D341Med (cell line): ENCODE data around the gene BSDC1.
A peak's percentile ranks its signal among the peaks of the same experiment; 100 is the strongest.
"Not testable (repeated sequence)": the region's sequence is repeated elsewhere in the genome, so short reads cannot be mapped to it uniquely, and the experiment has no call there.

Experiments
- DNase-seq: peaks from one replicate; pipeline ENCODE4 v3.0.0; 2012; ENCODE audit warnings: low spot score

The BSDC1 gene

GRCh38 chr1:32357614-32358013 is 36.6 kb downstream of the BSDC1 start:
- no peak for DNase-seq

- no peak for DNase-seq
Observed at GRCh38 chr1:32356478-32356877, 37.8 kb downstream of the BSDC1 start.

GRCh38 chr1:32355778-32356177 is 38.5 kb downstream of the BSDC1 start:
- not testable (repeated sequence) for DNase-seq

DNA sequence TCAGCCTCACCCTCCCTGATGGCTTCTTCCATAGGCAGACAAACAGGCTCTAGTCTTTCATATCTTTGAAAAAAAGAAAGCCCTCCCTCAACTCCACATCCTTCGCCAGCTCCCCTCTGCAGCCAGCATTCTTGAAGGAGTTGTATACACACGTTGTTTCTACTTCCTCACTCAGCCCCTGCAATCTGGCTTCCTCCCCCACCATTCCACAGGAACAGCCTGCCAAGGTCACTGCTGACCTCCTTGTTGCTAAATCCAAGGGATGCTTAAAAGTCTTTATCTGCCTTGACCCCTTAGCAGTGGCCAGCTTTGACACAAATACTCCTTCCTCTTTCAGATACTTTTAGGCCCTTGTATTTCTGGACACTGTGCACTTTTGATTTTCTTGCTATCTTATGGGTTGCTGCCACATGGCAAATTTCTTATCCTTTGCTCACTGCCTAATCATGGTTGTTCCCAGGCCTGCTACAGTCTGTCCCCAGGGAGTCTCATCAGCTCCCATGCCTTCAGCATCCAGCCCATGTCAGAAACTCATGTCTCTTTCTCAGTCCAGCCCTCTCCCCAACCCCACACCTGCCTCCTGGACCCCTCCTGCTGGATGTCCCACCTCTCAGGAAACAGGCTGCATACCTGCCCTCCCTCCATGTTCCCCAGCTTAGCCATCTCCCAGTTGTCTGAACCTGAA is 40.2 kb downstream of the BSDC1 start:
- no peak for DNase-seq

DNA sequence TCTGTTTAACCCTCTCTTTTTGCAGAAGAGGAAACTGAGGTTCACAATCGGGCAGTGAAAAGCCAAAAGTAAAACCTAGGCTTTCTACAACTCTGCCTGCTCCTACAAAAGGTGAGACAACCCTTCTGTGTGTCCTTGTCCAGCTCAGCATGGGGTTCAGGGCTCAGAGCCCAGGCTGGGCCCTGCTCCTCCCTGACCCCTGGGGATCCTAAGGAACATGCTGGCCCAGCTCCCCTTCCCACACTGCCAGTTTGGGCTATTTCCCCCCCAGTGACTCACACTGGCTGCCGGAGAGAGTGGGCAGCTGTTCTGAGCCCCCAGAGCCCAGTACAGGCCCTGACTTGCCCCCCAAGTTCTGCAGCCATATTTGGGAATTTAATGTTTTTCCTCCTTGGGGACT is 40.8 kb downstream of the BSDC1 start:
- no peak for DNase-seq

DNA sequence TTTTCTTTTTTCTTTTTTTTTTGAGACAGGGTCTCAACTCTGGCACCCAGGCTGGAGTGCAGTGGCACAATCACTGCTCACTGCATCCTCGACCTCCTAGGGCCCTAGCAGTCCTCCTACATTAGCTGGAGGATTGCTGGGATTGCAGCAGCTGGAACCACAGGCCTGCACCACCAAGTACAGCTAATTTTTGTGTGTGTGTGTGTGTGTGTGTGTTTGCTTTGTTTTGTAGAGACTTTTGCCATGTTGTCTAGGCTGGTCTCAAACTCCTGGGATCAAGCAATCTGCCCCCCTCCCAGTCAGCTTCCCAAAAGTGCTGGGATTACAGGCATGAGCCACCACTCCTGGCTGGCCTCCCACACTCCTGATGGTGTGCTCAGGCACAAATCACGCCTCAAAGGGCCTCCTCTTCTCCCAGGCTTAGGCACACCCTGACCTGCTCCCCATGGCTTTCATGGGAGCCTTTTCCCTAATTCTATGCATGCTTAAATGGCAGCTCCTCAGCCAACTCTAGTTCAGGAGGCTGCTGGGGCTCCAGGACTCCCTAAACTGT is 41.3 kb downstream of the BSDC1 start:
- no peak for DNase-seq

- no peak for DNase-seq
Observed at GRCh38 chr1:32352239-32352745, 41.9 kb downstream of the BSDC1 start.

DNA sequence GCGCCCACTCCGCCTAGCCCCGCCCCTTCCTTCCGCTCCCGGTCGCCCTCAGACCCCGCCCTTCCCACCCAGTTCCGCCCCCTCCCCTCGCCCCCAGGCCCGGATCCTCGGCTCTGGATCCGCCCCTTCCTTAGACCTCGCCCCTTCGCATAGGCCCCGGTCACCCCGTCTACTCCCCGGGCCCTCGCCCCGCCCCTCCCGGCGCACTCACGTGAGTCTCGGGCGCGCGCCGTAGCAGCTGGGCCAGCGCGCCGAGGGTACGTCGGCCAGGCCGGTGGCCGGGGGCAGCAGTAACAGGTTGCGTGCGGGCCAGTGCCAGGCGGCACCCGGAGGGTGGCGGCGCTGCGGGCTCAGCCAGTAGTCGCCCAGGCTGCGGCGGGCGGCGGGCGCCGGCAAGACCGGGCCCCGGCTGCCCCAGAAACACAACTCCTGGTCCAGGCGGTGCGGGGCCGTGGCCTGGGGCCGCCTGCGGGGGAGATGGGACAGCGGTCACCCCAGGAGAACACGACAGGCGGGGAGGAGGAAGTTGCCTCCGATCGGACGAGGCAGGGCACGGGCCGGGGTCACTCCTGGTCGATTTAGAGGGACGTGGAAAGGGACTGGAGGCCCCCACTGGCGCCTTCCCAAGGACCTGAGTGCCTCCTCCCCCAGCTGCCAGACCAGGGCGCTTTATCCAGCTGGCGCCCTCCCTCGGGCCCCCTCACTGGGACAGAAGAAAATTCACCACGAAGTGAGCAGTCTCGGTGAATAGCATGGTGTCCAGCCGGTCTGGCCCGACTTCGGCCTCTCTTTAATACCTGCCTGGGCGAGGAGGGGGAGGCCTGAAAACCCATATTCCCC is 42.6 kb downstream of the BSDC1 start:
- peak; percentile 99 for DNase-seq

DNA sequence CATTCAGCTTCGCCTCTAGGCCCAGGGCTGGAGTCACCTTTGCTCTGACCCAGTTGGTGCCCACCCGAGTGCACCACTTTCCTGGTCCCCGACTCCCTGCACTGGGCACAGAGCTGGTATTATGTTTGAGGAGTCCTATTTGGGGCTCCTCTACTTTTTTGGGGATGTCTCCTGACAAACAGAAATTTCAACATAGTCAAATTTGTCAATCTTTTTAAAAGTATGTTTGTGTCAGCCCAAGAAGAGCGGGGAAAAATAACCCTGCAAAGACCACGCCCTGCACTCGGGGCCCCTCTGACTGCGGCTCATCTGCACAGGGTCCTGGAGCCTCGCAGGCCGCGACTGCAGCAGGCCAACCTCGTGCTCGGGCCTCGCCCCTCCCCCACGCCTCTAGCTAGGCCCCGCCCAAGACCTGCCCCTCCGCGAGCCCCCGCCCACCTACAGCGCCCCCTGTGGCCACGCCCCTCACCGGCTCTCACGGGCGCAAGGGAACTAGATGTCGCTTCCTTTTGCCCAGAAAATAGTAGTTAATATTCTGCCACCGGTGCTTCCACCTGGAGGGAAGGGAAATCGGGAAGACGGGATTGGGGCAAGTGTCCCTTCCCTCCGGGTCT is 43.3 kb downstream of the BSDC1 start:
- DNase-seq = peak; percentile 92

DNA sequence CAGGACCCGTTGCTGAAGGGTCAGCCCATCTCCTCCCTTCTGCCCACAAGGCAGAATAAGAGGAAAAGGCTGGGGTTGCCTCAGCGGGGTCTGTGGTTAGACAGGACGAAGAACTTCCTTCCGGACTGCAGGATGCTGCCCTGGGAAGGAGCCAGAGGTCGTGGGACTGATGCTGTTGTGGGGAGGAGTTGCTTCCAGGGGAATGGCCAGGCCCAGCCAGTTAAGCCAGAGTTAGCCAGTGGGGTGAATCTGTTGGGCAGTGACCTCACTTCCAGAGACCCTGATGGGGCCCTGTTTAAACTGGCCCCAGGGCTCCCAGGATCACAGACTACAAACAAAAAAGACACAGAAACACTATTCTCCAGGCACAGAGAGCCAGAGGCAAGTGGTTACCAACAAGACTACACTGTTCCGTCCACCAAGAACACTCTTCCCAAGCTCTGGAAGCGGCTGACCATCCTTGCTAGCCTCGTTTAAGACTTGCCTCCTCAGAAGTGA is 45.0 kb downstream of the BSDC1 start:
- no peak for DNase-seq

GRCh38 chr1:32346532-32347157 is 47.6 kb downstream of the BSDC1 start:
- DNase-seq = no peak

- no peak for DNase-seq
Observed at GRCh38 chr1:32345289-32345827, 48.9 kb downstream of the BSDC1 start.

DNA sequence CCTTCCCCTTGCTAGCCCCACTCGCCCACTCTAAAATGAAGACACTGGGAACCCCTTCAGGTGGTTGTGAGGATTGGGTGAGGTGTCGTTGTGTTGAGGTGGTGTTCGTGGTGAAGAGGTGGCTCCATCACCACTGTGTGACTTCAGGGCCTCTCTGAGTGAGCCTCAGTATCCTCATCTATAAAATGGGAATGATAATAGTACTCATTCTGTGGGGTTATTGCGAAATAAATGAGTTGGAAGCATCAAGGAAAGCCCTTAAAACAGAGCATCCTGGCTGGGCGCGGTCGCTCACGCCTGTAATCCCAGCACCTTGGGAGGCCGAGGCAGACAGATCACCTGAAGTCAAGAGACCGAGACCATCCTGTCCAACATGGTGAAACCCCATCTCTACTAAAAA is 51.5 kb downstream of the BSDC1 start:
- DNase-seq = no peak

GRCh38 chr1:32341971-32342370 is 52.3 kb downstream of the BSDC1 start:
- no peak for DNase-seq

GRCh38 chr1:32341186-32341757 is 53.0 kb downstream of the BSDC1 start:
- DNase-seq = no peak

GRCh38 chr1:32339363-32339978 is 54.8 kb downstream of the BSDC1 start:
- no peak for DNase-seq

- DNase-seq = no peak
Observed at GRCh38 chr1:32338637-32339145, 55.5 kb downstream of the BSDC1 start.

DNA sequence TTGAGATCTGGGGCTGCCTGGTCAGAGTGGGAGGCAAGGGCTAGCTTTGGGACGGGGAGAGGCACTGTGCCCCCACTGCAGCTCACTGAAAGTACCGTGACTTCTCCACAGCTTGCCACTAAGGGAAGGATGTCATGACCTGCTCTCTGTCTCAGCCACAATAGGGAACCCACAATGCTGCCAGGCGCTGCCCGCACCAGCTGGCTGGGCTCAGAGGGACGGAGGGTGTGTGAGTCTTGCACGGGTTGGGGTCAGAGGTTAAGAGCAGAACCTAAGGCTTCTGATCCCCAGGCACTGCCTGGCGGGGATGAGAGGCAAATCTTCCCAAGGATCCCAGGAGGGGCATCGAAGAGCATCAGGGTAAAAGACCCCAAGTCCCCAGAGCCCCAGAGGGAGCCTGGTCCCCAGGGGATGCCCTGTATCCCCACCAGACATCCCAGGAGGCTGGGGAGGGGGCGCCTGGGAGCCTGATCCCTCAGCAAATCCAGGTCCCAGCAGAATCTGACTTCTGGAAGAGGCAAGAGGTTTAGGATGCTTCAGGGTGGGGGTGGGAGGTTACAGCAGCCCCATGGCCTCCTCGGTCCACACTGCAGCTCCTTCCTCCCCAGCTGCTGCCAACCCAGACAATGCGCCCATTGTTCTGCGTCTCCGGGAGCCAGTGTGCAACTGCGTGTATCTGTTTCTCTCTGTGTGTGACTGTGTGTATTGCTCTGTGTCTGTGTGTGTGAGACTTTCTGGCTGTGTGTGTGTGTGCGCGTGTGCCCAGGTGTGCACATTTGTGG is 56.2 kb downstream of the BSDC1 start:
- peak; percentile 62 for DNase-seq

DNA sequence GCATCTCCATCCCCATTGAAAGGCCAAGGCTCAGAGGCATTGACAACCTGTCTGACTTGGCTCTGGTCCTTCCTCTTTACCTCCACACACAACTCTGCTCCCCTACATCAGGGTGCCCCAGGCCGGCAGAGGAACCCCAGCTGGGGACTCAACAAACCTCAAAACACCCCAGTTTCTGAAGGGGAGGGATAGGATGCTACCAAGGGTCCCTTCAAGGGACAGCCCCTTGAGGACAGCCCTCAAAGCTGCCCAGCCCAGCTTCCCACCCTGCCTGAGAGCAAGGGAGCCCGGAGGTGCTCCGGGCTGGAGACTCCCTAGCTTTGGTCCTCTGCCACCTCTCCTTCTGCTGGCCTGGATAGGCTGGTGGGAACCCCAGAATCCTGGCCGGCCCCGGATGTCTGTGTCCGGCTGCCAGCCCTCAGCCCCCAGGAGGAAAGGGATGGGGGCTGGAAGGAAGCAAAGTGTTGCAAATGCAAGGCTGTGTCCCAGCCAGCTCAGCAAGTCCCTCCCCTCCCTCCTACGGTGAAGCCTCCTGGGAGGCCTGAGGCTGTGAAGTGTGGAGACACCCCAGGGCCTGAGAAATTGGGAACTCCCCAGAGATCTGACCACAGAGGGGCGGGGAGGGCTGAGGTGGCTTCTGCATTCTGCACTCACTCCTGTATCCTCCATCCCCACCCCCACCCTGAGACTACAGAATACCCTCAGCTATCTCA is 57.1 kb downstream of the BSDC1 start:
- peak; percentile 38 for DNase-seq
